ENCODE results near the gene CCNDBP1. TPM values are rescaled to one million over a fixed set of nuclear protein-coding genes. Genes with fewer than 3 reads are reported as not detected.

CCNDBP1 gene
- total and polyA plus RNA-seq, 2 experiments from 2014 or later, result 87.9 to 100 TPM

DNA sequence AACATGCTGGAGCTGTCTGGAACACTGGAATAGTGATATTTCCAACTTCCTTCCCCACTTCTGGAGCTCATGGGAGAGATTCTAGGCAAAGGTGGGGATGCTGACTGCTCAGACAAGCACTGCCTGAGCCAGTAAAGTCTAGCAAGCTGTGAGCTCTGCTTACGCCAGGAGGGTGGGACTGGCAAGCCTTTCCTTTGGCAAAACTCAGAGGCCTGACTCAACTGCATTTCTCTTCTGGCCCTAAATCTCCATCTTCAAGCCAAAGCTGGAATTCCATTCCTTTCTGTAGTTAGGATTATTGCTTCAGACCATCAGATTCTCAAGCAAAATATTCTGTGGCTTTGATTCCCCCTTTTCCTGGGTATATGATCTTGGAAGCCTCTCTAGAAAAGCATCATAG, 55.9 kb downstream of the CCNDBP1 start:
- Histone ChIP-seq H2AFZ (no peak overlapping the region), H3K9me3 (ENCODE audit: low read depth) (no peaks in the 10 kb centered on the region), H3K9ac (no peak overlapping the region), H3K4me3 (no peak overlapping the region), H3F3A (ENCODE audit: insufficient read depth) (peaks cover 3% of the 10 kb centered on the region; the same call in 1 of the 2 replicates), H4K20me1 (ENCODE audit: insufficient read depth) (no peaks in the 10 kb centered on the region), H3K9me2 (ENCODE audit: insufficient read depth) (no peaks in the 10 kb centered on the region), H3K27ac (peak overlapping the region; percentile 44), H3K79me2 (ENCODE audit: insufficient read depth) (no peaks in the 10 kb centered on the region), H3K36me3 (ENCODE audit: low read depth) (no peaks in the 10 kb centered on the region), H3K27me3 (replicated peaks; ENCODE audit: insufficient read depth) (peaks cover 57% of the 10 kb centered on the region), H3K4me2 (ENCODE audit: unreplicated experiment) (peak overlapping the region; percentile 4), H3K4me1 (ENCODE audit: insufficient read depth) (peaks cover 9% of the 10 kb centered on the region)
- peak; percentile 89 for DNase-seq
- in situ Hi-C loops (cut with MboI), result no loop called here
- 7 to 17% methylated on average over 1 of the region's 1 CpG for WGBS, 2 experiments (ENCODE audit: low coverage in 1 of 2, low lambda C conversion rate in 2 of 2, missing lambda C conversion rate in 2 of 2)
- TF ChIP-seq EZH2 (IDR thresholded peaks at IDR 0.05; ENCODE audit: insufficient read depth, poor library complexity, severe bottlenecking), result no peak
- no peak for TF ChIP-seq EZH2phosphoT487 (IDR thresholded peaks at IDR 0.05; ENCODE audit: insufficient read depth, low read depth)

GRCh38 chr15:43242616-43243015, 57.4 kb downstream of the CCNDBP1 start:
- TF ChIP-seq EZH2phosphoT487 (IDR thresholded peaks at IDR 0.05; ENCODE audit: insufficient read depth, low read depth) (no peak), EZH2 (IDR thresholded peaks at IDR 0.05; ENCODE audit: insufficient read depth, poor library complexity, severe bottlenecking) (no peak)

GRCh38 chr15:43243020-43243645, 57.9 kb downstream of the CCNDBP1 start:
- 78 to 83% methylated on average over 2 of the region's 2 CpGs for WGBS, 2 experiments (ENCODE audit: low coverage in 1 of 2, low lambda C conversion rate in 2 of 2, missing lambda C conversion rate in 2 of 2)
- TF ChIP-seq EZH2 (IDR thresholded peaks at IDR 0.05; ENCODE audit: insufficient read depth, poor library complexity, severe bottlenecking) (no peak), EZH2phosphoT487 (IDR thresholded peaks at IDR 0.05; ENCODE audit: insufficient read depth, low read depth) (no peak)
- no peaks in the 10 kb centered on the region for H3K36me3 ChIP-seq (ENCODE audit: low read depth)

More at GRCh38 chr15:43242616-43243015, 57.4 kb downstream of the CCNDBP1 start:
- Histone ChIP-seq H2AFZ (no peak overlapping the region), H3K9ac (no peak overlapping the region), H3K4me1 (ENCODE audit: insufficient read depth) (peaks cover 9% of the 10 kb centered on the region), H3K27me3 (replicated peaks; ENCODE audit: insufficient read depth) (peaks cover 49% of the 10 kb centered on the region), H3K4me3 (no peak overlapping the region), H4K20me1 (ENCODE audit: insufficient read depth) (no peaks in the 10 kb centered on the region), H3K79me2 (ENCODE audit: insufficient read depth) (no peaks in the 10 kb centered on the region), H3K9me2 (ENCODE audit: insufficient read depth) (no peaks in the 10 kb centered on the region), H3K4me2 (ENCODE audit: unreplicated experiment) (no peak overlapping the region), H3F3A (ENCODE audit: insufficient read depth) (peaks cover 3% of the 10 kb centered on the region; the same call in 1 of the 2 replicates), H3K9me3 (ENCODE audit: low read depth) (no peaks in the 10 kb centered on the region), H3K36me3 (ENCODE audit: low read depth) (no peaks in the 10 kb centered on the region), H3K27ac (no peak overlapping the region)
- WGBS, 2 experiments (ENCODE audit: low coverage in 1 of 2, low lambda C conversion rate in 2 of 2, missing lambda C conversion rate in 2 of 2), result 20 to 31% methylated on average over 5 of the region's 5 CpGs
- in situ Hi-C loops (cut with MboI), result no loop called here
- no peak for DNase-seq

GRCh38 chr15:43244092-43244491, 58.9 kb downstream of the CCNDBP1 start:
- Histone ChIP-seq H3K9me3 (ENCODE audit: low read depth) (no peaks in the 10 kb centered on the region), H3K4me1 (ENCODE audit: insufficient read depth) (peaks cover 9% of the 10 kb centered on the region), H3K4me2 (ENCODE audit: unreplicated experiment) (no peak overlapping the region), H2AFZ (no peak overlapping the region), H3K27me3 (replicated peaks; ENCODE audit: insufficient read depth) (peaks cover 43% of the 10 kb centered on the region), H3K36me3 (ENCODE audit: low read depth) (no peaks in the 10 kb centered on the region), H3K9me2 (ENCODE audit: insufficient read depth) (no peaks in the 10 kb centered on the region), H3K79me2 (ENCODE audit: insufficient read depth) (no peaks in the 10 kb centered on the region), H3K27ac (no peak overlapping the region), H3K4me3 (no peak overlapping the region), H4K20me1 (ENCODE audit: insufficient read depth) (no peaks in the 10 kb centered on the region), H3F3A (ENCODE audit: insufficient read depth) (peaks cover 3% of the 10 kb centered on the region; the same call in 1 of the 2 replicates), H3K9ac (no peak overlapping the region)
- no peak for DNase-seq
- in situ Hi-C loops (cut with MboI), result no loop called here
- WGBS, 2 experiments (ENCODE audit: low coverage in 1 of 2, low lambda C conversion rate in 2 of 2, missing lambda C conversion rate in 2 of 2), result 79 to 80% methylated on average over 4 of the region's 4 CpGs
- TF ChIP-seq EZH2 (IDR thresholded peaks at IDR 0.05; ENCODE audit: insufficient read depth, poor library complexity, severe bottlenecking), result no peak
- no peak for TF ChIP-seq EZH2phosphoT487 (IDR thresholded peaks at IDR 0.05; ENCODE audit: insufficient read depth, low read depth)

More at GRCh38 chr15:43243020-43243645, 57.9 kb downstream of the CCNDBP1 start:
- Histone ChIP-seq H4K20me1 (ENCODE audit: insufficient read depth) (no peaks in the 10 kb centered on the region), H2AFZ (no peak overlapping the region), H3K9me3 (ENCODE audit: low read depth) (no peaks in the 10 kb centered on the region), H3K4me3 (no peak overlapping the region), H3K27me3 (replicated peaks; ENCODE audit: insufficient read depth) (peaks cover 44% of the 10 kb centered on the region), H3K9ac (no peak overlapping the region), H3K9me2 (ENCODE audit: insufficient read depth) (no peaks in the 10 kb centered on the region), H3K79me2 (ENCODE audit: insufficient read depth) (no peaks in the 10 kb centered on the region), H3K27ac (no peak overlapping the region), H3F3A (ENCODE audit: insufficient read depth) (peaks cover 3% of the 10 kb centered on the region; the same call in 1 of the 2 replicates), H3K4me1 (ENCODE audit: insufficient read depth) (peaks cover 9% of the 10 kb centered on the region), H3K4me2 (ENCODE audit: unreplicated experiment) (no peak overlapping the region)
- DNase-seq, result no peak
- in situ Hi-C loops (cut with MboI), result no loop called here
